ENCODE data around the gene MTMR2. TPM values are rescaled to one million over a fixed set of nuclear protein-coding genes. Genes with fewer than 3 reads are reported as not detected.
"Not testable (repeated sequence)": the region's sequence is repeated elsewhere in the genome, so short reads cannot be mapped to it uniquely, and the experiment has no call there.

The MTMR2 gene
- total and polyA plus RNA-seq, 12 donors, result 6.9 to 31.6 (median 23.7) TPM

DNA sequence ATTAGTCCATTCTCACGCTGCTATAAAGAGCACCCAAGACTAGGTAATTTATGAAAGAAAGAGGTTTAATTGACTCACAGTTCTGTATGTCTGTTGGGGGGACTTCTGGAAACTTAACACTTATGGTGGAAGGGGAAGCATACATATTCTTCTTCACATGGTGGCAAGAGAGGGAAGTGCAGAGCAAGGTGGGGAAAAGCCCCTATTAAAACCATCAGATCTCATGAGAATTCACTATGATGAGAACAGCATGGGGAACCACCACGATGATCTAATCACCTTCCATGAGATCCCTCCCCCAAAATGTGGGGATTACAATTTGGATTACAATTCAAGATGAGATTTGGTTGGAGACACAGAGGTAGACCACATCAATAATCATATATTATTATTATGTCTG is 107.9 kb downstream of the MTMR2 start:
- no peak overlapping the region for H3K27ac ChIP-seq
- H3K27me3 ChIP-seq, result no peaks in the 10 kb centered on the region
- no peak for DNase-seq
- 90 to 98% (median 96%) methylated on average over 2 of the region's 2 CpGs for WGBS, 4 donors
- H3K4me3 ChIP-seq, result no peak overlapping the region
- no peak for TF ChIP-seq POLR2A (IDR thresholded peaks at IDR 0.05)
- TF ChIP-seq, protein P1, sequence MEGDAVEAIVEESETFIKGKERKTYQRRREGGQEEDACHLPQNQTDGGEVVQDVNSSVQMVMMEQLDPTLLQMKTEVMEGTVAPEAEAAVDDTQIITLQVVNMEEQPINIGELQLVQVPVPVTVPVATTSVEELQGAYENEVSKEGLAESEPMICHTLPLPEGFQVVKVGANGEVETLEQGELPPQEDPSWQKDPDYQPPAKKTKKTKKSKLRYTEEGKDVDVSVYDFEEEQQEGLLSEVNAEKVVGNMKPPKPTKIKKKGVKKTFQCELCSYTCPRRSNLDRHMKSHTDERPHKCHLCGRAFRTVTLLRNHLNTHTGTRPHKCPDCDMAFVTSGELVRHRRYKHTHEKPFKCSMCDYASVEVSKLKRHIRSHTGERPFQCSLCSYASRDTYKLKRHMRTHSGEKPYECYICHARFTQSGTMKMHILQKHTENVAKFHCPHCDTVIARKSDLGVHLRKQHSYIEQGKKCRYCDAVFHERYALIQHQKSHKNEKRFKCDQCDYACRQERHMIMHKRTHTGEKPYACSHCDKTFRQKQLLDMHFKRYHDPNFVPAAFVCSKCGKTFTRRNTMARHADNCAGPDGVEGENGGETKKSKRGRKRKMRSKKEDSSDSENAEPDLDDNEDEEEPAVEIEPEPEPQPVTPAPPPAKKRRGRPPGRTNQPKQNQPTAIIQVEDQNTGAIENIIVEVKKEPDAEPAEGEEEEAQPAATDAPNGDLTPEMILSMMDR (IDR thresholded peaks at IDR 0.05), result no peak
- intact Hi-C loops (cut with DNase I), result no loop called here
- H3K4me1 ChIP-seq (replicated peaks in 1 of 2), result no peaks in the 10 kb centered on the region
- H3K36me3 ChIP-seq (replicated peaks in 1 of 2), result peaks cover 0 to 10% of the 10 kb centered on the region in 2 donors
- H3K9me3 ChIP-seq (replicated peaks in 1 of 3), result no peaks in the 10 kb centered on the region

DNA sequence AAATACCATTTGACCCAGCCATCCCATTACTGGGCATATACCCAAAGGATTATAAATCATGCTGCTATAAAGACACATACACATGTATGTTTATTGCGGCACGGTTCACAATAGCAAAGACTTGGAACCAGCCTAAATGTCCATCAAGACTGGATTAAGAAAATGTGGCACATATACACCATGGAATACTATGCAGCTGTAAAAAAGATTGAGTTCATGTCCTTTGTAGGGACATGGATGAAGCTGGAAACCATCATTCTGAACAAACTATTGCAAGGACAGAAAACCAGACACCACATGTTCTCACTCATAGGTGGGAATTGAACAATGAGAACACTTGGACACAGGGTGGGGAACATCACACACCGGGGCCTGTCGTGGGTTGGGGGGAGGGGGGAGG is 112.9 kb downstream of the MTMR2 start:
- DNase-seq; H3K27me3 ChIP-seq; H3K4me3 ChIP-seq; H3K4me1 ChIP-seq (replicated peaks in 1 of 2); intact Hi-C loops (cut with DNase I); H3K27ac ChIP-seq; H3K9me3 ChIP-seq (replicated peaks in 1 of 3); H3K36me3 ChIP-seq (replicated peaks in 1 of 2): not testable (repeated sequence)
- WGBS, 4 donors, result 95 to 99% (median 97%) methylated on average over 2 to 4 of the region's 4 CpGs

GRCh38 chr11:95806464-95806863 is 117.4 kb downstream of the MTMR2 start:
- DNase-seq; H3K27ac ChIP-seq; H3K4me3 ChIP-seq; H3K27me3 ChIP-seq; H3K36me3 ChIP-seq (replicated peaks in 1 of 2); H3K4me1 ChIP-seq (replicated peaks in 1 of 2); H3K9me3 ChIP-seq (replicated peaks in 1 of 3); intact Hi-C loops (cut with DNase I): not testable (repeated sequence)
- WGBS, 4 donors, result 96 to 100% (median 97%) methylated on average over 2 to 6 of the region's 6 CpGs

- TF ChIP-seq POLR2A (IDR thresholded peaks at IDR 0.05), result no peak
- TF ChIP-seq, protein P1 (IDR thresholded peaks at IDR 0.05), result no peak
- intact Hi-C loops (cut with DNase I), result no loop called here
- no peaks in the 10 kb centered on the region for H3K27me3 ChIP-seq
- H3K4me1 ChIP-seq (replicated peaks in 1 of 2), result no peaks in the 10 kb centered on the region
- no peaks in the 10 kb centered on the region for H3K9me3 ChIP-seq (replicated peaks in 1 of 3)
- DNase-seq, result no peak
- no peak overlapping the region for H3K4me3 ChIP-seq
- H3K27ac ChIP-seq, result no peak overlapping the region
- 81 to 85% (median 85%) methylated on average over 2 of the region's 2 CpGs for WGBS, 4 donors
- peaks cover 0 to 3% of the 10 kb centered on the region in 2 donors for H3K36me3 ChIP-seq (replicated peaks in 1 of 2)
These were observed 118.0 kb downstream of the MTMR2 start for GRCh38 chr11:95805869-95806268.

GRCh38 chr11:95803973-95804372 is 119.9 kb downstream of the MTMR2 start:
- intact Hi-C loops (cut with DNase I), result no loop called here
- Histone ChIP-seq H3K27me3 (no peaks in the 10 kb centered on the region), H3K9me3 (replicated peaks in 1 of 3) (no peaks in the 10 kb centered on the region), H3K4me1 (replicated peaks in 1 of 2) (no peaks in the 10 kb centered on the region), H3K36me3 (replicated peaks in 1 of 2) (peaks cover 0 to 17% of the 10 kb centered on the region in 2 donors), H3K4me3 (no peak overlapping the region), H3K27ac (no peak overlapping the region)
- 95 to 99% (median 98%) methylated on average over 2 of the region's 2 CpGs for WGBS, 4 donors
- TF ChIP-seq, protein P1 (IDR thresholded peaks at IDR 0.05), result no peak
- TF ChIP-seq POLR2A (IDR thresholded peaks at IDR 0.05), result no peak
- DNase-seq, result no peak

Data from adrenal gland (tissue), 12 donors.